CD14-positive monocyte (primary cell): Measurements from ENCODE around the gene KIRREL3. TPM values are rescaled to one million over a fixed set of nuclear protein-coding genes. Genes with fewer than 3 reads are reported as not detected.

Source experiments
- DNase-seq, 3 donors: peaks; one replicate each; pipeline ENCODE4 v3.0.0-alpha.2; 2011 to 2022
- H2AFZ ChIP-seq: 2 replicates; pipeline ENCODE4 v1.6.0; 2012; ENCODE audit warnings: mild to moderate bottlenecking, low read depth, low read length, inconsistent platforms; ENCODE audit not compliant: insufficient read depth, poor library complexity, severe bottlenecking
- H3K27ac ChIP-seq, 2 donors: 1 replicate in 1 of 2; 2 replicates in 1 of 2; pipeline ENCODE4 v1.5.1; 2012 to 2013; ENCODE audit warnings: low read length in 2 of 2, control low read depth in 1 of 2, inconsistent platforms in 1 of 2, low read depth in 1 of 2, mild to moderate bottlenecking in 1 of 2
- H3K27me3 ChIP-seq, 2 donors: one replicate each; pipeline versions ENCODE4 v1.6.0 to v1.6.1; 2011 to 2013; ENCODE audit warnings: low read length in 2 of 2; ENCODE audit not compliant: control insufficient read depth in 2 of 2, insufficient read depth in 2 of 2
- H3K36me3 ChIP-seq, 2 donors: replicated peaks in 1 of 2; 1 replicate in 1 of 2; 2 replicates in 1 of 2; pipeline versions ENCODE4 v1.5.1 to v1.6.1; 2012 to 2013; ENCODE audit warnings: low read length in 2 of 2, control low read depth in 1 of 2, inconsistent platforms in 1 of 2, mild to moderate bottlenecking in 1 of 2; ENCODE audit not compliant: insufficient read depth in 2 of 2, control insufficient read depth in 1 of 2
- H3K4me1 ChIP-seq, 2 donors: 1 replicate in 1 of 2; 2 replicates in 1 of 2; pipeline versions ENCODE4 v1.5.1 to v1.6.1; 2012 to 2013; ENCODE audit warnings: low read length in 2 of 2, control low read depth in 1 of 2, inconsistent platforms in 1 of 2, mild to moderate bottlenecking in 1 of 2, moderate library complexity in 1 of 2; ENCODE audit not compliant: insufficient read depth in 2 of 2, control insufficient read depth in 1 of 2
- H3K4me2 ChIP-seq: replicated peaks from 2 replicates; pipeline ENCODE3; 2012; ENCODE audit warnings: low read length, moderate library complexity, mild to moderate bottlenecking; ENCODE audit not compliant: poor library complexity, severe bottlenecking; ENCODE audit errors: extremely low read depth
- H3K4me3 ChIP-seq, 3 experiments: fragments of 200-600 bp in 1 of 3; sonication (generic) in 1 of 3; replicated peaks in 1 of 3; 1 replicate in 2 of 3; 2 replicates in 1 of 3; pipeline ENCODE4 v1.5.1; 2011 to 2013; ENCODE audit warnings: low read length in 3 of 3, mild to moderate bottlenecking in 3 of 3, control low read depth in 2 of 3, low read depth in 2 of 3, inconsistent platforms in 1 of 3, moderate library complexity in 1 of 3
- H3K79me2 ChIP-seq: 2 replicates; pipeline ENCODE4 v1.6.0; 2012; ENCODE audit warnings: mild to moderate bottlenecking, control low read depth, inconsistent platforms, low read length, moderate library complexity; ENCODE audit not compliant: insufficient read depth
- H3K9ac ChIP-seq: 2 replicates; pipeline ENCODE4 v1.6.0; 2017; ENCODE audit warnings: low read length, mild to moderate bottlenecking; ENCODE audit not compliant: insufficient read depth, poor library complexity, severe bottlenecking
- H3K9me3 ChIP-seq, 2 donors: replicated peaks in 1 of 2; 1 replicate in 1 of 2; 2 replicates in 1 of 2; pipeline versions ENCODE4 v1.5.1 to v1.6.1; 2012 to 2013; ENCODE audit warnings: low read length in 2 of 2, control low read depth in 1 of 2; ENCODE audit not compliant: control insufficient read depth in 1 of 2, insufficient read depth in 1 of 2
- H4K20me1 ChIP-seq: 2 replicates; pipeline ENCODE4 v1.6.0; 2012; ENCODE audit warnings: mild to moderate bottlenecking, low read length, control low read depth, moderate library complexity; ENCODE audit not compliant: insufficient read depth
- H3K27ac Mint-ChIP-seq, 7 donors: one replicate each; pipeline ENCODE4 v1.8.0; 2020; ENCODE audit warnings: mild to moderate bottlenecking in 7 of 7, mixed read lengths in 7 of 7, moderate library complexity in 6 of 7, inconsistent platforms in 2 of 7
- H3K27me3 Mint-ChIP-seq, 3 donors: one replicate each; pipeline ENCODE4 v1.8.0; 2021 to 2022; ENCODE audit warnings: low read depth in 3 of 3, mild to moderate bottlenecking in 3 of 3, mixed read lengths in 3 of 3, moderate library complexity in 3 of 3, inconsistent platforms in 1 of 3
- H3K36me3 Mint-ChIP-seq, 2 donors: one replicate each; pipeline ENCODE4 v1.8.0; 2020; ENCODE audit warnings: mixed read lengths in 2 of 2, inconsistent platforms in 1 of 2, mild to moderate bottlenecking in 1 of 2
- H3K4me1 Mint-ChIP-seq: one replicate; pipeline ENCODE4 v1.8.0; 2020; ENCODE audit warnings: mild to moderate bottlenecking, mixed read lengths
- H3K4me3 Mint-ChIP-seq, 2 donors: one replicate each; pipeline ENCODE4 v1.8.0; 2020; ENCODE audit warnings: mild to moderate bottlenecking in 2 of 2, mixed read lengths in 2 of 2, moderate library complexity in 1 of 2
- H3K9me3 Mint-ChIP-seq, 7 donors: one replicate each; pipeline ENCODE4 v1.8.0; 2020 to 2022; ENCODE audit warnings: mixed read lengths in 7 of 7, mild to moderate bottlenecking in 6 of 7, moderate library complexity in 6 of 7, inconsistent platforms in 2 of 7
- WGBS: methylation state at CpG from one replicate; pipeline ENCODE4 v1.1.5; 2013; ENCODE audit warnings: missing lambda C conversion rate; ENCODE audit not compliant: insufficient coverage; 5-methylcytosine and 5-hydroxymethylcytosine counted together
- intact Hi-C, 2 donors: fragments of 100-400 bp; cut with micrococcal nuclease; formaldehyde crosslinking; loops; one replicate each; pipeline versions ENCODE4 v1.15.0 to v1.15.1; 2023
- polyA plus RNA-seq, 3 donors: library from polyadenylated mRNA; depleted of rRNA in 1 of 3; unstranded in 2 of 3; stranded (reverse) in 1 of 3; fragments of 300-500 nt in 2 of 3; fragments of >200 nt in 1 of 3; fragmentation: Illumina TruSeq in 2 of 3; gene quantifications; 1 replicate in 2 of 3; 2 replicates in 1 of 3; pipeline ENCODE4 v1.2.3, GENCODE V29; 2012 to 2021
- TF ChIP-seq, protein P1 (sequence below): fragments of 200-600 bp; IDR thresholded peaks from one replicate; pipeline ENCODE4 v1.8.0; 2022; ENCODE audit warnings: antibody characterized with exemption, mild to moderate bottlenecking

KIRREL3 gene
- polyA plus RNA-seq, 3 donors: not detected

DNA sequence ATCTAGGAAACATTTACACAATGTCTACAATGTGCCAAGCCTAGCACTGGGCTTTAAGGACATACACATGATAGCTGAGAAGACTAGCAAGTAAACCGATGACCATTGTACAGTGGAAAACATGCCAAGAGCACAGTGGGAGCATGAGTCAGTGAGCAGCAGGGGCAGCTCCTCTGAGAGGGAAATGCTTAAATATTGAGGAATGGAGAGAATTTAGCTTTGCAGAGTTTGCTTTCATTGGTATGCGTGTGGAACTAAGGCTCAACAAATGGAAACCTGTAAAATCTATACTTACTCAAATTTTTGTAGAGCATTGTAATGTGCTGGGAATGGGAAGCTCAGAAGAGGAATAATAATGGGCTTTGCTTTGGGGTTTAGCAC is 362.8 kb downstream of the KIRREL3 start:
- 100% methylated on average over 1 of the region's 2 CpGs for WGBS
- Histone ChIP-seq H3K79me2 (no peaks in the 10 kb centered on the region), H3K27ac (no peak overlapping the region), H3K9me3 (no peaks in the 10 kb centered on the region), H3K9ac (no peak overlapping the region), H3K27me3 (peaks cover 0 to 2% of the 10 kb centered on the region in 2 donors), H2AFZ (no peak overlapping the region), H3K4me3 (no peak overlapping the region), H3K36me3 (no peaks in the 10 kb centered on the region), H3K4me1 (no peaks in the 10 kb centered on the region), H3K4me2 (no peak overlapping the region), H4K20me1 (no peaks in the 10 kb centered on the region)
- Mint-ChIP-seq H3K27ac (no peak overlapping the region), H3K9me3 (peaks cover 0 to 1% (median 0%) of the 10 kb centered on the region in 7 donors), H3K27me3 (peaks cover 5 to 19% (median 7%) of the 10 kb centered on the region in 3 donors), H3K4me3 (no peak overlapping the region), H3K4me1 (no peaks in the 10 kb centered on the region), H3K36me3 (no peaks in the 10 kb centered on the region)
- intact Hi-C loops: no loop called here
- TF ChIP-seq, protein P1, sequence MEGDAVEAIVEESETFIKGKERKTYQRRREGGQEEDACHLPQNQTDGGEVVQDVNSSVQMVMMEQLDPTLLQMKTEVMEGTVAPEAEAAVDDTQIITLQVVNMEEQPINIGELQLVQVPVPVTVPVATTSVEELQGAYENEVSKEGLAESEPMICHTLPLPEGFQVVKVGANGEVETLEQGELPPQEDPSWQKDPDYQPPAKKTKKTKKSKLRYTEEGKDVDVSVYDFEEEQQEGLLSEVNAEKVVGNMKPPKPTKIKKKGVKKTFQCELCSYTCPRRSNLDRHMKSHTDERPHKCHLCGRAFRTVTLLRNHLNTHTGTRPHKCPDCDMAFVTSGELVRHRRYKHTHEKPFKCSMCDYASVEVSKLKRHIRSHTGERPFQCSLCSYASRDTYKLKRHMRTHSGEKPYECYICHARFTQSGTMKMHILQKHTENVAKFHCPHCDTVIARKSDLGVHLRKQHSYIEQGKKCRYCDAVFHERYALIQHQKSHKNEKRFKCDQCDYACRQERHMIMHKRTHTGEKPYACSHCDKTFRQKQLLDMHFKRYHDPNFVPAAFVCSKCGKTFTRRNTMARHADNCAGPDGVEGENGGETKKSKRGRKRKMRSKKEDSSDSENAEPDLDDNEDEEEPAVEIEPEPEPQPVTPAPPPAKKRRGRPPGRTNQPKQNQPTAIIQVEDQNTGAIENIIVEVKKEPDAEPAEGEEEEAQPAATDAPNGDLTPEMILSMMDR: no peak
- no peak for DNase-seq

DNA sequence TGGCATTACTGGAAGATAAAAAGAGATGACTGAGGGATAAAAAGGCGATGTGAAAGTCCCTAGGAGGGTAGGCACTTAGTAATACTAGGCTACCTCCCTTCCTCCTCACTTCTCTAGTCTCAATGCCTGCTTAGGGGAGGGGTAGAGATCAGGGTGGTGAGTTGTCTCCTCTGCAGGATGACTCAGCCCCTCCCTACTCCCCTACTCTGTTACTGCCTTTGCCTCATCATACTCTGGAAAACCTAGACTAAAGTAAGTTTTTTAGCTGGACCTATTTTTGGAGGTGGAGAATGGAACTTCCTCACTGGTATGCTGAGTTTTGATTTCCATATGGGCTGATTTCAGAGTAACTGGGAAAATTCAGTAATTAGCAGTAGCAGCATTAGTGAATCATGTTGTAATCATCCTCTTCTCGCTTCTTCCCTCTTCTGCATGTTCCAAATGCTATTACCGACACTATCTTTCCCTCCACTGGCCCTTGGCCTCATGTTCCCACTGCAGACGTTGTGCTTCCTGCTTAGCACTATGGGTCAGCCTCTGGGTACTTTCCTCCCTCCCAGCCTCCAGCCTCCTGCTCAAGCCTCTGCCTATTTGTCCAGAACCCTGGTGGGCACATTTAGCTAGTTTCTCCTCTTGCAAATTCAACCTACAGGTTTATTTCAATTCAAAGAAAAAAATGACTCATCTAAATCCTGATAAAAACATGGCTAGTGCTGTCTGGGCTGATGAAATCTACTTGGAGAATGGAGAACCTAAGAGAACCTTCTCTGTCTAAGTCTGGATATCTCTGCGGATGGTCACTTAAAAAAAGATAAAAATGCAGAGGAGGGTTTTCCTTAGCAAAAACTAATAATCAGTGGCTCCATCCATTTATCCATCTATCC is 363.4 kb downstream of the KIRREL3 start:
- intact Hi-C loops: no loop called here
- Histone ChIP-seq H3K4me2 (no peak overlapping the region), H3K4me1 (no peaks in the 10 kb centered on the region), H3K79me2 (no peaks in the 10 kb centered on the region), H3K27ac (no peak overlapping the region), H3K27me3 (peaks cover 0 to 2% of the 10 kb centered on the region in 2 donors), H3K9me3 (no peaks in the 10 kb centered on the region), H4K20me1 (no peaks in the 10 kb centered on the region), H2AFZ (no peak overlapping the region), H3K9ac (no peak overlapping the region), H3K4me3 (no peak overlapping the region), H3K36me3 (no peaks in the 10 kb centered on the region)
- no peak overlapping the region for H3K27ac Mint-ChIP-seq
- H3K36me3 Mint-ChIP-seq: no peaks in the 10 kb centered on the region
- H3K9me3 Mint-ChIP-seq: peaks cover 0 to 1% (median 0%) of the 10 kb centered on the region in 7 donors
- no peak overlapping the region for H3K4me3 Mint-ChIP-seq
- TF ChIP-seq, protein P1: no peak
- WGBS: 51% methylated on average over 3 of the region's 5 CpGs
- DNase-seq: no peak
- H3K27me3 Mint-ChIP-seq: peaks cover 3 to 19% (median 7%) of the 10 kb centered on the region in 3 donors
- no peaks in the 10 kb centered on the region for H3K4me1 Mint-ChIP-seq
